GM18507 (cell line): Measurements from ENCODE around the gene PPP3R2.

Experiments used
- DNase-seq: peaks from one replicate; pipeline ENCODE4 v3.0.0; 2011; ENCODE audit warnings: low read depth; ENCODE audit not compliant: insufficient read length; ENCODE audit errors: extremely low spot score
- FAIRE-seq: peaks from 2 replicates; lab custom pipeline; 2011; peaks lifted over from hg19 to GRCh38; lab: Jason Lieb, UNC

PPP3R2 gene

GRCh38 chr9:101594796-101595195, at the start of gene PPP3R2:
Gene PPP3R2 (minus strand): TSS chr9:101594969. CDS start chr9:101594921, 48 bp downstream.
- DNase-seq (no peak), FAIRE-seq (no peak)

- DNase-seq (no peak), FAIRE-seq (no peak)
These were observed 45.3 kb upstream of the PPP3R2 start for GRCh38 chr9:101639785-101640665.

- no peak for DNase-seq
These were observed 44.5 kb upstream of the PPP3R2 start for GRCh38 chr9:101639311-101639710.

GRCh38 chr9:101636247-101636646, 41.5 kb upstream of the PPP3R2 start:
- no peak for DNase-seq
- no peak for FAIRE-seq

More at GRCh38 chr9:101639311-101639710, 44.5 kb upstream of the PPP3R2 start:
- no peak for FAIRE-seq

GRCh38 chr9:101635473-101635872, 40.7 kb upstream of the PPP3R2 start:
- FAIRE-seq: no peak

GRCh38 chr9:101634741-101635409, 40.1 kb upstream of the PPP3R2 start:
- DNase-seq (no peak), FAIRE-seq (no peak)

More at GRCh38 chr9:101635473-101635872, 40.7 kb upstream of the PPP3R2 start:
- no peak for DNase-seq

GRCh38 chr9:101632611-101633010, 37.8 kb upstream of the PPP3R2 start:
- FAIRE-seq (no peak), DNase-seq (no peak)

- DNase-seq (no peak), FAIRE-seq (no peak)
These were observed 37.1 kb upstream of the PPP3R2 start for GRCh38 chr9:101631892-101632291.

- DNase-seq (no peak), FAIRE-seq (no peak)
These were observed 34.9 kb upstream of the PPP3R2 start for GRCh38 chr9:101629636-101630035.

GRCh38 chr9:101628173-101628572, 33.4 kb upstream of the PPP3R2 start:
- no peak for DNase-seq
- no peak for FAIRE-seq

GRCh38 chr9:101626295-101626694, 31.5 kb upstream of the PPP3R2 start:
- FAIRE-seq (no peak), DNase-seq (no peak)

- no peak for FAIRE-seq
- DNase-seq: no peak
These were observed 31.1 kb upstream of the PPP3R2 start for GRCh38 chr9:101625876-101626275.

- FAIRE-seq (no peak), DNase-seq (no peak)
These were observed 25.7 kb upstream of the PPP3R2 start for GRCh38 chr9:101620452-101620851.

GRCh38 chr9:101618698-101619097, 23.9 kb upstream of the PPP3R2 start:
- DNase-seq: no peak
- no peak for FAIRE-seq

GRCh38 chr9:101605547-101605946, 10.8 kb upstream of the PPP3R2 start:
- no peak for FAIRE-seq
- DNase-seq: no peak

GRCh38 chr9:101604296-101604695, 9.5 kb upstream of the PPP3R2 start:
- DNase-seq (no peak), FAIRE-seq (no peak)

GRCh38 chr9:101601904-101602765, 7.4 kb upstream of the PPP3R2 start:
- FAIRE-seq: peak; percentile 68
- DNase-seq: no peak

GRCh38 chr9:101593345-101593744, 1.4 kb downstream of the PPP3R2 start:
- FAIRE-seq: no peak

GRCh38 chr9:101592788-101593187, 2.0 kb downstream of the PPP3R2 start:
- no peak for DNase-seq
- FAIRE-seq: no peak

More at GRCh38 chr9:101593345-101593744, 1.4 kb downstream of the PPP3R2 start:
- no peak for DNase-seq
